ENCODE results near the gene CDK5.
"Not testable (repeated sequence)": the region's sequence is repeated elsewhere in the genome, so short reads cannot be mapped to it uniquely, and the experiment has no call there.

The CDK5 gene

GRCh38 chr7:151056283-151056665, 1.4 kb downstream of the CDK5 start:
- no peak for FAIRE-seq

- FAIRE-seq = no peak
Observed at GRCh38 chr7:151053751-151054150, 3.9 kb downstream of the CDK5 start.

GRCh38 chr7:151053096-151053495, 4.6 kb downstream of the CDK5 start:
- no peak for FAIRE-seq

- no peak for FAIRE-seq
Observed at GRCh38 chr7:151051108-151051507, 6.6 kb downstream of the CDK5 start.

- no peak for FAIRE-seq
Observed at GRCh38 chr7:151048911-151049463, 8.7 kb downstream of the CDK5 start.

- FAIRE-seq = no peak
Observed at GRCh38 chr7:151047976-151048815, 9.5 kb downstream of the CDK5 start, which contains the start of gene ASIC3. Gene ASIC3 (plus strand): TSS chr7:151048531. CDS start chr7:151048886, 355 bp downstream.

GRCh38 chr7:151046603-151047573, 10.8 kb downstream of the CDK5 start:
- no peak for FAIRE-seq

GRCh38 chr7:151045967-151046366, 11.7 kb downstream of the CDK5 start:
- no peak for FAIRE-seq

- FAIRE-seq = no peak
Observed at GRCh38 chr7:151045262-151045661, 12.4 kb downstream of the CDK5 start.

- no peak for FAIRE-seq
Observed at GRCh38 chr7:151043959-151044358, 13.7 kb downstream of the CDK5 start.

GRCh38 chr7:151043449-151043848, 14.2 kb downstream of the CDK5 start:
- FAIRE-seq = not testable (repeated sequence)

GRCh38 chr7:151040616-151041375, 16.9 kb downstream of the CDK5 start:
- FAIRE-seq = no peak

GRCh38 chr7:151039850-151040548, 17.7 kb downstream of the CDK5 start:
- FAIRE-seq = no peak

GRCh38 chr7:151038951-151039849, 18.5 kb downstream of the CDK5 start:
- FAIRE-seq = no peak

GRCh38 chr7:151035902-151036301, 21.8 kb downstream of the CDK5 start:
- FAIRE-seq = no peak

- no peak for FAIRE-seq
Observed at GRCh38 chr7:151035026-151035717, 22.5 kb downstream of the CDK5 start.

GRCh38 chr7:151034312-151035025, 23.2 kb downstream of the CDK5 start:
- no peak for FAIRE-seq

GRCh38 chr7:151033864-151034249, 23.8 kb downstream of the CDK5 start:
- no peak for FAIRE-seq

All from G401.6 (cell line).